PC-3 (cell line): ENCODE data around the gene DRD1. TPM values are rescaled to one million over a fixed set of nuclear protein-coding genes. Genes with fewer than 3 reads are reported as not detected.

Source experiments
- ATAC-seq: fragments of 200-7000 bp; cut with Tn5 transposase; 2 replicates; pipeline ENCODE4 v1.9.1; 2020; ENCODE audit warnings: mild to moderate bottlenecking, moderate library complexity
- BruUV-seq: library from RNA; stranded (reverse); fragments of 400-500 nt; replicated peaks from 2 replicates; lab custom pipeline; 2021; lab: Mats Ljungman, UMichigan
- CTCF ChIA-PET: fragments of 300-600 bp; sonication (Branson Sonifier 250); formaldehyde crosslinking; loops from one replicate; lab custom pipeline; 2022; ENCODE audit warnings: antibody characterized with exemption; lab: Charles Lee
- POLR2A ChIA-PET: fragments of 300-600 bp; sonication (Branson Sonifier 250); formaldehyde crosslinking; loops from one replicate; lab custom pipeline; 2022; ENCODE audit warnings: antibody characterized with exemption; ENCODE audit not compliant: unreplicated experiment; lab: Charles Lee
- DNase-seq: peaks from one replicate; pipeline ENCODE4 v3.0.0-alpha.2; 2015
- H2AFZ ChIP-seq: fragments of 300-600 bp; sonication (generic); 2 replicates; pipeline ENCODE4 v1.6.0; 2016; ENCODE audit warnings: antibody characterized with exemption, low read length
- H3F3A ChIP-seq: fragments of 300-600 bp; sonication (generic); one replicate; pipeline ENCODE4 v1.6.0; 2017; ENCODE audit warnings: antibody characterized with exemption, low read length, control low read depth, mild to moderate bottlenecking; ENCODE audit not compliant: unreplicated experiment
- H3K27ac ChIP-seq: fragments of 300-600 bp; sonication (generic); 2 replicates; pipeline ENCODE4 v1.5.1; 2016; ENCODE audit warnings: mild to moderate bottlenecking, low read length
- H3K27me3 ChIP-seq: fragments of 300-600 bp; sonication (generic); 2 replicates; pipeline ENCODE4 v1.6.1; 2016; ENCODE audit warnings: low read length, mixed read lengths
- H3K36me3 ChIP-seq: fragments of 300-600 bp; sonication (generic); 2 replicates; pipeline ENCODE4 v1.6.1; 2016; ENCODE audit warnings: low read depth, mixed run types, low read length, mixed read lengths
- H3K4me1 ChIP-seq: fragments of 300-600 bp; sonication (generic); 2 replicates; pipeline ENCODE4 v1.5.1; 2016; ENCODE audit warnings: low read length; ENCODE audit not compliant: insufficient read depth
- H3K4me2 ChIP-seq: fragments of 300-600 bp; sonication (generic); 2 replicates; pipeline ENCODE4 v1.6.0; 2016; ENCODE audit warnings: low read length
- H3K4me3 ChIP-seq: fragments of 300-600 bp; sonication (generic); 2 replicates; pipeline ENCODE4 v1.5.1; 2016; ENCODE audit warnings: mild to moderate bottlenecking, low read length, mixed read lengths
- H3K79me2 ChIP-seq: fragments of 300-600 bp; sonication (generic); 2 replicates; pipeline ENCODE4 v1.6.1; 2017; ENCODE audit warnings: low read length, mixed read lengths
- H3K9ac ChIP-seq: fragments of 300-600 bp; sonication (generic); 2 replicates; pipeline ENCODE4 v1.6.0; 2016; ENCODE audit warnings: mild to moderate bottlenecking, low read length
- H3K9me2 ChIP-seq: fragments of 300-600 bp; sonication (generic); replicated peaks from 2 replicates; pipeline ENCODE4 v1.6.1; 2016; ENCODE audit warnings: mixed run types, low read length, mixed read lengths
- H3K9me3 ChIP-seq: fragments of 300-600 bp; sonication (generic); 2 replicates; pipeline ENCODE4 v1.6.1; 2016; ENCODE audit warnings: low read length, mixed read lengths
- H4K20me1 ChIP-seq: fragments of 300-600 bp; sonication (generic); 2 replicates; pipeline ENCODE4 v1.6.1; 2016; ENCODE audit warnings: low read length, mixed read lengths
- EZH2 ChIP-seq: fragments of 300-600 bp; sonication (generic); IDR thresholded peaks from one replicate; pipeline ENCODE4 v1.6.1; 2017; ENCODE audit warnings: antibody characterized with exemption, mild to moderate bottlenecking, low read length; ENCODE audit not compliant: unreplicated experiment
- EZH2phosphoT487 ChIP-seq: fragments of 300-600 bp; sonication (generic); IDR thresholded peaks from 2 replicates; pipeline ENCODE4 v1.6.1; 2018; ENCODE audit warnings: mild to moderate bottlenecking, antibody characterized with exemption, low read length, borderline replicate concordance
- intact Hi-C: fragments of 100-400 bp; cut with micrococcal nuclease; formaldehyde crosslinking; loops from 2 replicates; pipeline ENCODE4 v1.9.0; 2023
- total RNA-seq: library from RNA; depleted of rRNA; stranded (reverse); fragments of >200 nt; gene quantifications from 2 replicates; pipeline ENCODE4 v1.2.3, GENCODE V29; 2014
- TF ChIP-seq, protein P1 (sequence below): fragments of 300-600 bp; sonication (generic); conservative IDR thresholded peaks from 2 replicates; pipeline ENCODE4 v1.5.1; 2017; ENCODE audit warnings: antibody characterized with exemption, low read depth, mild to moderate bottlenecking, low read length

DRD1 gene
- total RNA-seq, 1 experiment from 2014 or later: not detected

DNA sequence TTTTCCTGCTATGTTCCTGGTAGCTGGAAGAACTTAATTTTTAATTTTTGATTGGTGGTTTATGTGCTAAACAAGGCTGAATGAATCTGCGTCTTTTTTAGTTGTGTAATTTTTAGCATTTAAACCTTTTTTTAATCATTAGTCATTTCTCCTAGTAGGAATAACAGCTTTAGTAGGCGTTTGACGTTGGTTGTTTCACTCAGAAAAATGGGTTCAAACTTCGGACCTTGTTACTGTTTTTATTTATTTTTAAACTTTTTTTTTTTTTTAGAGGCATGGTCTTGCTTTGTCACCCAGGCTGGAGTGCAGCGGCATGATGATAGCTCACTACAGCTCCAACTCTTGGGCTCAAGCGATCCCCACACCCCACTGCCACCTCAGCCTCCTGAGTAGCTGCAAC is 47.2 kb upstream of the DRD1 start:
- CTCF ChIA-PET: no interaction called here

GRCh38 chr5:175489693-175490443 is 45.9 kb upstream of the DRD1 start:
- intact Hi-C loops: no loop called here
- ATAC-seq (no peak), DNase-seq (no peak)
- H3K9ac ChIP-seq: no peak overlapping the region
- peaks cover 55% of the 10 kb centered on the region for H3K79me2 ChIP-seq
- H3K27me3 ChIP-seq: no peaks in the 10 kb centered on the region
- no peak overlapping the region for H3K27ac ChIP-seq
- TF ChIP-seq, protein P1, sequence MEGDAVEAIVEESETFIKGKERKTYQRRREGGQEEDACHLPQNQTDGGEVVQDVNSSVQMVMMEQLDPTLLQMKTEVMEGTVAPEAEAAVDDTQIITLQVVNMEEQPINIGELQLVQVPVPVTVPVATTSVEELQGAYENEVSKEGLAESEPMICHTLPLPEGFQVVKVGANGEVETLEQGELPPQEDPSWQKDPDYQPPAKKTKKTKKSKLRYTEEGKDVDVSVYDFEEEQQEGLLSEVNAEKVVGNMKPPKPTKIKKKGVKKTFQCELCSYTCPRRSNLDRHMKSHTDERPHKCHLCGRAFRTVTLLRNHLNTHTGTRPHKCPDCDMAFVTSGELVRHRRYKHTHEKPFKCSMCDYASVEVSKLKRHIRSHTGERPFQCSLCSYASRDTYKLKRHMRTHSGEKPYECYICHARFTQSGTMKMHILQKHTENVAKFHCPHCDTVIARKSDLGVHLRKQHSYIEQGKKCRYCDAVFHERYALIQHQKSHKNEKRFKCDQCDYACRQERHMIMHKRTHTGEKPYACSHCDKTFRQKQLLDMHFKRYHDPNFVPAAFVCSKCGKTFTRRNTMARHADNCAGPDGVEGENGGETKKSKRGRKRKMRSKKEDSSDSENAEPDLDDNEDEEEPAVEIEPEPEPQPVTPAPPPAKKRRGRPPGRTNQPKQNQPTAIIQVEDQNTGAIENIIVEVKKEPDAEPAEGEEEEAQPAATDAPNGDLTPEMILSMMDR: no peak
- TF ChIP-seq EZH2 (no peak), EZH2phosphoT487 (no peak)
- H3K36me3 ChIP-seq: peaks cover 24% of the 10 kb centered on the region
- no peak overlapping the region for H2AFZ ChIP-seq
- no peaks in the 10 kb centered on the region for H3K9me3 ChIP-seq
- BruUV-seq: no TSS peak
- CTCF ChIA-PET: no interaction called here
- H3K4me3 ChIP-seq: no peak overlapping the region
- H3K9me2 ChIP-seq: no peaks in the 10 kb centered on the region
- H3K4me1 ChIP-seq: no peaks in the 10 kb centered on the region
- H4K20me1 ChIP-seq: peaks cover 16% of the 10 kb centered on the region; the same call in 1 of the 2 replicates
- no peak overlapping the region for H3K4me2 ChIP-seq
- POLR2A ChIA-PET: no interaction called here
- no peaks in the 10 kb centered on the region for H3F3A ChIP-seq

More for the DNA sequence above, 47.2 kb upstream of the DRD1 start:
- Histone ChIP-seq H4K20me1 (peaks cover 16% of the 10 kb centered on the region; the same call in 1 of the 2 replicates), H3K9me2 (no peaks in the 10 kb centered on the region), H3K36me3 (peaks cover 27% of the 10 kb centered on the region), H3K79me2 (peaks cover 42% of the 10 kb centered on the region), H3K4me3 (no peak overlapping the region), H3K27ac (no peak overlapping the region), H3K9me3 (no peaks in the 10 kb centered on the region), H3K27me3 (no peaks in the 10 kb centered on the region), H3K4me2 (no peak overlapping the region), H3K9ac (no peak overlapping the region), H2AFZ (no peak overlapping the region), H3K4me1 (no peaks in the 10 kb centered on the region), H3F3A (no peaks in the 10 kb centered on the region)
- intact Hi-C loops: no loop called here
- POLR2A ChIA-PET: no interaction called here
- no peak for ATAC-seq
- BruUV-seq: no TSS peak
- TF ChIP-seq EZH2 (no peak), EZH2phosphoT487 (no peak)
- TF ChIP-seq, protein P1: no peak
- DNase-seq: no peak
